Right lobe of liver (tissue), 4 donors: Measurements from ENCODE around the gene ADARB2.

Source experiments
- POLR2A ChIP-seq: fragments of 450-650 bp; IDR thresholded peaks from one replicate; pipeline ENCODE4 v1.6.1; 2017; ENCODE audit warnings: antibody characterized with exemption, mild to moderate bottlenecking
- TF ChIP-seq, protein P1 (sequence below), 4 donors: fragments of 200-600 bp in 3 of 4; fragments of 450-650 bp in 1 of 4; IDR thresholded peaks; one replicate each; pipeline versions ENCODE4 v1.5.1 to v1.8.0; 2016 to 2022; ENCODE audit warnings: antibody characterized with exemption in 4 of 4, mild to moderate bottlenecking in 2 of 4
- donor health status: DM: no; HTN: no; CAD: no.
- donor health status: DM: no; HTN: no; CAD: no.
- donor health status: DM: no; HTN: yes; CAD: no.

DNA sequence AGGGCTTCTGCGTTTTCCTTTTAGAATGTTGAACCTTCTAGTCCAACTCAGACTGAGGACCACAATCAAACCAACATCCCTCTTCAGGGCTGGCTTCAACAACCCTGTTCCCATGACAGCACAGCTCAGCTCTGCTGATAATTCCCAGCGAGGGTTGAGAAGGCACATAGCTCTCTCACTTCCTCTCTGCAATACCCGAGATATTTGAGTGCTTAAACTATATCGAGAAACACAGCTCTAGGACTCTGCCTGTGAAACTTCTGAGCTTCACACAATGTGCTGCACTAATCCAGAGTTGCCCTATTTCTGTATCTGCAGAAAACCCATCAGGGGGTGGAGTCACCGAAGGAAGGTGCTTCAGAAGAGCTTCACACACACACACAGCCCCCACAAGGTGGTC lies 1.6 kb upstream of the ADARB2 start:
- no peak for TF ChIP-seq POLR2A
- TF ChIP-seq, protein P1, sequence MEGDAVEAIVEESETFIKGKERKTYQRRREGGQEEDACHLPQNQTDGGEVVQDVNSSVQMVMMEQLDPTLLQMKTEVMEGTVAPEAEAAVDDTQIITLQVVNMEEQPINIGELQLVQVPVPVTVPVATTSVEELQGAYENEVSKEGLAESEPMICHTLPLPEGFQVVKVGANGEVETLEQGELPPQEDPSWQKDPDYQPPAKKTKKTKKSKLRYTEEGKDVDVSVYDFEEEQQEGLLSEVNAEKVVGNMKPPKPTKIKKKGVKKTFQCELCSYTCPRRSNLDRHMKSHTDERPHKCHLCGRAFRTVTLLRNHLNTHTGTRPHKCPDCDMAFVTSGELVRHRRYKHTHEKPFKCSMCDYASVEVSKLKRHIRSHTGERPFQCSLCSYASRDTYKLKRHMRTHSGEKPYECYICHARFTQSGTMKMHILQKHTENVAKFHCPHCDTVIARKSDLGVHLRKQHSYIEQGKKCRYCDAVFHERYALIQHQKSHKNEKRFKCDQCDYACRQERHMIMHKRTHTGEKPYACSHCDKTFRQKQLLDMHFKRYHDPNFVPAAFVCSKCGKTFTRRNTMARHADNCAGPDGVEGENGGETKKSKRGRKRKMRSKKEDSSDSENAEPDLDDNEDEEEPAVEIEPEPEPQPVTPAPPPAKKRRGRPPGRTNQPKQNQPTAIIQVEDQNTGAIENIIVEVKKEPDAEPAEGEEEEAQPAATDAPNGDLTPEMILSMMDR (IDR thresholded peaks at IDR 0.05) = no peak
